SK-N-SH (cell line): ENCODE results near the gene NOC2L. TPM values are rescaled to one million over a fixed set of nuclear protein-coding genes. Genes with fewer than 3 reads are reported as not detected.
A peak's percentile ranks its signal among the peaks of the same experiment; 100 is the strongest.

Source experiments
- CTCF ChIA-PET: fragments of 300-600, 350-600 bp; formaldehyde crosslinking; extraction: SDS; loops from one replicate; lab custom pipeline; 2021; lab: Yijun Ruan, JAX
- POLR2A ChIA-PET: fragments of 350-600 bp; sonication (Branson Sonifier 250); formaldehyde crosslinking; extraction: SDS; loops from one replicate; lab custom pipeline; 2020; ENCODE audit warnings: antibody characterized with exemption, inconsistent platforms; lab: Yijun Ruan, JAX
- DNase-seq: peaks from one replicate; pipeline ENCODE4 v3.0.0; 2012
- H2AFZ ChIP-seq: fragments of 200-600 bp; sonication (generic); 2 replicates; pipeline ENCODE4 v1.8.1; 2016; ENCODE audit warnings: antibody characterized with exemption, mild to moderate bottlenecking, low read depth
- H3F3A ChIP-seq: fragments of 200-600 bp; sonication (generic); replicated peaks from 2 replicates; pipeline ENCODE3; 2016; ENCODE audit warnings: antibody characterized with exemption, mild to moderate bottlenecking; ENCODE audit not compliant: insufficient read depth
- H3K27ac ChIP-seq, 2 experiments: fragments of 200-500 bp in 1 of 2; fragments of 200-600 bp in 1 of 2; sonication (Bioruptor generic) in 1 of 2; sonication (generic), shearing (Covaris generic) in 1 of 2; 2 replicates each; pipeline versions ENCODE4 v1.5.1 to v1.6.1; 2014 to 2016; ENCODE audit warnings: low read depth in 2 of 2, inconsistent platforms in 1 of 2, low read length in 1 of 2, mild to moderate bottlenecking in 1 of 2, mixed read lengths in 1 of 2
- H3K27me3 ChIP-seq: fragments of 200-600 bp; sonication (generic), shearing (Covaris generic); 2 replicates; pipeline ENCODE4 v1.6.1; 2016; ENCODE audit warnings: mixed run types; ENCODE audit not compliant: insufficient read depth
- H3K36me3 ChIP-seq, 2 experiments: fragments of 200-500 bp in 1 of 2; fragments of 200-600 bp in 1 of 2; sonication (Bioruptor generic) in 1 of 2; sonication (generic) in 1 of 2; replicated peaks in 1 of 2; 2 replicates each; pipeline versions ENCODE3 to v1.5.1; 2014 to 2016; ENCODE audit warnings: low read length in 1 of 2, mild to moderate bottlenecking in 1 of 2; ENCODE audit not compliant: insufficient read depth in 2 of 2, control insufficient read depth in 1 of 2
- H3K4me1 ChIP-seq, 2 experiments: fragments of 200-500 bp in 1 of 2; fragments of 200-600 bp in 1 of 2; sonication (Bioruptor generic) in 1 of 2; sonication (generic), shearing (Covaris generic) in 1 of 2; 2 replicates each; pipeline versions ENCODE4 v1.5.1 to v1.6.1; 2014 to 2016; ENCODE audit warnings: low read depth in 1 of 2, low read length in 1 of 2, mixed run types in 1 of 2; ENCODE audit not compliant: insufficient read depth in 2 of 2, control insufficient read depth in 1 of 2
- H3K4me2 ChIP-seq: fragments of 200-600 bp; sonication (generic), shearing (Covaris generic); 2 replicates; pipeline ENCODE4 v1.6.1; 2017; ENCODE audit warnings: mixed run types
- H3K4me3 ChIP-seq, 2 experiments: fragments of 200-500 bp in 1 of 2; fragments of 200-600 bp in 1 of 2; sonication (Bioruptor generic) in 1 of 2; sonication (generic), shearing (Covaris generic) in 1 of 2; 2 replicates each; pipeline versions ENCODE4 v1.5.1 to v1.8.1; 2014 to 2016; ENCODE audit warnings: low read depth in 2 of 2, inconsistent platforms in 1 of 2, low read length in 1 of 2, mild to moderate bottlenecking in 1 of 2, mixed read lengths in 1 of 2, moderate library complexity in 1 of 2
- H3K79me2 ChIP-seq: fragments of 200-600 bp; sonication (generic); 2 replicates; pipeline ENCODE4 v1.8.1; 2017; ENCODE audit warnings: mild to moderate bottlenecking; ENCODE audit not compliant: insufficient read depth
- H3K9ac ChIP-seq: fragments of 200-600 bp; sonication (generic); 2 replicates; pipeline ENCODE4 v1.6.1; 2017; ENCODE audit warnings: mixed run types
- H3K9me2 ChIP-seq: fragments of 200-600 bp; sonication (generic); 2 replicates; pipeline ENCODE4 v1.6.1; 2017; ENCODE audit warnings: mixed run types
- H3K9me3 ChIP-seq: fragments of 200-600 bp; sonication (generic); 2 replicates; pipeline ENCODE4 v1.6.1; 2017; ENCODE audit warnings: mixed run types, mild to moderate bottlenecking, moderate library complexity
- H4K20me1 ChIP-seq: fragments of 200-600 bp; sonication (generic); 2 replicates; pipeline ENCODE4 v1.6.1; 2017; ENCODE audit warnings: mild to moderate bottlenecking, mixed run types; ENCODE audit not compliant: insufficient read depth
- CTCF ChIP-seq: fragments of 200-600 bp; sonication (generic); IDR thresholded peaks from 2 replicates; pipeline ENCODE4 v1.6.1; 2017; ENCODE audit warnings: antibody characterized with exemption, mild to moderate bottlenecking, moderate library complexity
- EP300 ChIP-seq, 2 experiments: IDR thresholded peaks; 2 replicates each; pipeline versions ENCODE4 v1.4.0 to v1.6.1; 2012; ENCODE audit warnings: borderline replicate concordance in 1 of 2, low read depth in 1 of 2, low read length in 1 of 2
- EZH2phosphoT487 ChIP-seq: fragments of 200-600 bp; sonication (generic); IDR thresholded peaks from 2 replicates; pipeline ENCODE4 v1.6.1; 2017; ENCODE audit warnings: low read depth, mixed run types, mild to moderate bottlenecking, antibody characterized with exemption, moderate library complexity, borderline replicate concordance
- FOXJ3 ChIP-seq: sonication (generic); formaldehyde crosslinking; IDR thresholded peaks from 2 replicates; pipeline ENCODE4 v1.5.1; 2020; ENCODE audit warnings: mild to moderate bottlenecking, missing genetic modification reagents
- GATA2 ChIP-seq: sonication (generic); formaldehyde crosslinking; IDR thresholded peaks from 2 replicates; pipeline ENCODE4 v1.5.0; 2020; ENCODE audit warnings: mild to moderate bottlenecking, missing genetic modification reagents
- RAD21 ChIP-seq: IDR thresholded peaks from 2 replicates; pipeline ENCODE4 v1.6.1; 2012; ENCODE audit warnings: mild to moderate bottlenecking, low read length
- REST ChIP-seq: IDR thresholded peaks from 2 replicates; pipeline ENCODE4 v1.6.1; 2012; ENCODE audit warnings: mild to moderate bottlenecking, low read depth, low read length, moderate library complexity
- SMC3 ChIP-seq: IDR thresholded peaks from 2 replicates; pipeline ENCODE4 v1.6.1; 2012; ENCODE audit warnings: low read depth, low read length, improper control_type of control experiment
- TCF12 ChIP-seq: IDR thresholded peaks from 2 replicates; pipeline ENCODE4 v1.4.0; 2012
- USF1 ChIP-seq: IDR thresholded peaks from 2 replicates; pipeline ENCODE4 v1.4.0; 2012; ENCODE audit warnings: low read depth, borderline replicate concordance
- USF2 ChIP-seq: fragments of 150-350 bp; IDR thresholded peaks from 2 replicates; pipeline ENCODE4 v1.6.1; 2017; ENCODE audit warnings: antibody characterized with exemption, low read length, low read depth, borderline replicate concordance
- ZBTB33 ChIP-seq: IDR thresholded peaks from 2 replicates; pipeline ENCODE4 v1.4.0; 2012; ENCODE audit warnings: low read depth, borderline replicate concordance
- WGBS: methylation state at CpG from one replicate; pipeline ENCODE4 v1.1.6; 2017; ENCODE audit warnings: low lambda C conversion rate; 5-methylcytosine and 5-hydroxymethylcytosine counted together
- polyA plus RNA-seq, 3 experiments: library from polyadenylated mRNA; depleted of rRNA; stranded (reverse); fragments of >200 nt; gene quantifications; 2 replicates each; pipeline ENCODE4 v1.2.3, GENCODE V29; 2012

The NOC2L gene
- polyA plus RNA-seq, 1 of the 3 experiments (the other 2 are of a cell fraction) = 124 TPM

- Histone ChIP-seq H3K4me2 (peak overlapping the region; percentile 63; the same call in 1 of the 2 replicates), H3F3A (no peaks in the 10 kb centered on the region), H3K36me3 (no peaks in the 10 kb centered on the region), H3K9me2 (no peaks in the 10 kb centered on the region), H3K4me1 (peaks cover 0 to 9% of the 10 kb centered on the region in 2 experiments; a peak in 1 of 4 replicates), H3K4me3 (peak overlapping the region in 1 of 2 experiments; percentile 32; a peak in 1 of 4 replicates), H3K27ac (no peak overlapping the region), H3K9ac (no peak overlapping the region), H4K20me1 (no peaks in the 10 kb centered on the region), H3K27me3 (peaks cover 30% of the 10 kb centered on the region; the same call in 1 of the 2 replicates), H3K79me2 (no peaks in the 10 kb centered on the region), H3K9me3 (no peaks in the 10 kb centered on the region), H2AFZ (no peak overlapping the region)
- POLR2A ChIA-PET = no interaction called here
- CTCF ChIA-PET = interaction anchor here (0.6 to 9.1 kb wide), 39 partner anchors 8 to 364 kb away, joined by 3 to 246 read pairs (median 4); partner anchors contain the start of genes AGRN, HES4, ISG15 and KLHL17
- DNase-seq = peak; percentile 92
- TF ChIP-seq RAD21 (peak; percentile 71), ZBTB33 (no peak), FOXJ3 (CRISPR knock-in tag) (no peak), SMC3 (peak; percentile 56), CTCF (peak; percentile 76), USF2 (no peak)
- 12% methylated on average over 5 of the region's 29 CpGs for WGBS
These were observed 24.9 kb upstream of the NOC2L start for GRCh38 chr1:983798-984475.

- Histone ChIP-seq H3K36me3 (no peaks in the 10 kb centered on the region), H3K79me2 (no peaks in the 10 kb centered on the region), H3K9me3 (no peaks in the 10 kb centered on the region), H3K9ac (no peak overlapping the region), H3K4me2 (no peak overlapping the region), H3K4me3 (no peak overlapping the region), H3F3A (no peaks in the 10 kb centered on the region), H3K27ac (no peak overlapping the region), H3K4me1 (peaks cover 0 to 12% of the 10 kb centered on the region in 2 experiments; a peak in 1 of 4 replicates), H3K9me2 (no peaks in the 10 kb centered on the region), H3K27me3 (peaks cover 21% of the 10 kb centered on the region; the same call in 1 of the 2 replicates), H2AFZ (no peak overlapping the region), H4K20me1 (no peaks in the 10 kb centered on the region)
- 51% methylated on average over 13 of the region's 43 CpGs for WGBS
- ChIA-PET CTCF (interaction anchor here (0.6 to 9.1 kb wide), 16 partner anchors 8 to 309 kb away, joined by 3 to 246 read pairs (median 8); partner anchors contain the start of genes HES4 and ISG15), POLR2A (interaction anchor here (0.6 kb wide), 1 partner anchor 40 kb away, joined by 3 read pairs; no protein-coding TSS in a partner anchor)
- no peak for DNase-seq
- no peak for TF ChIP-seq TCF12
- no peak for TF ChIP-seq GATA2 (CRISPR knock-in tag)
- TF ChIP-seq EZH2phosphoT487 = no peak
- no peak for TF ChIP-seq FOXJ3 (CRISPR knock-in tag)
- no peak for TF ChIP-seq EP300 (IDR thresholded peaks at IDR 0.05; ENCODE audit: borderline replicate concordance in 1 of 2, low read depth in 1 of 2, low read length in 1 of 2)
- no peak for TF ChIP-seq USF1
- no peak for TF ChIP-seq REST
These were observed 23.8 kb upstream of the NOC2L start for GRCh38 chr1:982765-983436.
